Measurements from ENCODE around the gene HMGXB3.
A peak's percentile ranks its signal among the peaks of the same experiment; 100 is the strongest.

Gene HMGXB3

GRCh38 chr5:150075806-150076205 lies 75.3 kb downstream of the HMGXB3 start:
- no peak overlapping the region for H3K9ac ChIP-seq
- H3K4me3 ChIP-seq = no peak overlapping the region
- peaks cover 0 to 100% (median 0%) of the 10 kb centered on the region in 11 experiments; a peak in 2 of 22 replicates for H4K20me1 ChIP-seq
- no peaks in the 10 kb centered on the region for H3K27me3 ChIP-seq
- peaks cover 0 to 100% (median 30%) of the 10 kb centered on the region in 11 experiments; a peak in 12 of 22 replicates for H3K36me3 ChIP-seq
- H3K27ac ChIP-seq = no peak overlapping the region
- TF ChIP-seq Cebpa-rat (IDR thresholded peaks at IDR 0.05) = no peak
- peaks cover 0 to 33% (median 18%) of the 10 kb centered on the region in 11 experiments; a peak in 18 of 22 replicates for H3K9me3 ChIP-seq (replicated peaks in 1 of 11)
- peak overlapping the region in 8 of 11 experiments; percentile 2 to 99 (median 62); a peak in 11 of 22 replicates for H3K4me2 ChIP-seq
- peaks cover 21 to 100% (median 58%) of the 10 kb centered on the region in 10 experiments for H3K4me1 ChIP-seq

DNA sequence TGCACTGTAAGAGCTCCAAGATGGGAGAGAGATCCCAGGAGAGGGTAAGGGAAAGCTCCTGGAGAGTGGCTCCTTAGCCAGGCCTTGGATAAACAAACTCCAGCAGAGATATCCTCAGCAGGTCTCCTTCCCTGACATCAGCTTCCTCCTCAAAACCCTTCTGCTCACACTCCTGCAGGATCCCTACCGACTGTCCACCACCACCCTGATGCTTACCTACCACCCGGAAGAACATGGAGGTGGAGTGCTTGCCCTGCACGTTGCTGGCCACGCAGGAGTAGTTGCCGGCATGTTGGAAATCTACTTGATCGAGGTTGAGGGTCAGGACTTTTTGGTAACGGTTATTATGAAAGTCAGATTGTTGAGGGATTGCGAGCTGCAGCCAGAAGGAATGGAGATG lies 76.5 kb downstream of the HMGXB3 start:
- H4K20me1 ChIP-seq = peaks cover 0 to 95% (median 0%) of the 10 kb centered on the region in 11 experiments; a peak in 2 of 22 replicates
- peak overlapping the region in 7 of 11 experiments; percentile 0 to 99 (median 96); a peak in 8 of 22 replicates for H3K4me2 ChIP-seq
- H3K9ac ChIP-seq = no peak overlapping the region; a peak in 1 of 22 replicates
- H3K27ac ChIP-seq = no peak overlapping the region
- no peak for TF ChIP-seq Cebpa-rat (IDR thresholded peaks at IDR 0.05)
- peaks cover 0 to 33% (median 18%) of the 10 kb centered on the region in 11 experiments; a peak in 18 of 22 replicates for H3K9me3 ChIP-seq (replicated peaks in 1 of 11)
- H3K4me3 ChIP-seq = no peak overlapping the region
- H3K27me3 ChIP-seq = no peaks in the 10 kb centered on the region
- H3K4me1 ChIP-seq = peaks cover 32 to 96% (median 58%) of the 10 kb centered on the region in 10 experiments
- peaks cover 0 to 95% (median 30%) of the 10 kb centered on the region in 11 experiments; a peak in 12 of 22 replicates for H3K36me3 ChIP-seq

- Histone ChIP-seq H3K4me1 (peaks cover 44 to 96% (median 68%) of the 10 kb centered on the region in 10 experiments), H3K4me3 (no peak overlapping the region), H3K9me3 (replicated peaks in 1 of 11) (peaks cover 0 to 28% (median 9%) of the 10 kb centered on the region in 11 experiments; a peak in 18 of 22 replicates), H3K4me2 (peak overlapping the region in 5 of 11 experiments; percentile 92 to 99 (median 96); a peak in 10 of 22 replicates), H3K9ac (peak overlapping the region in 1 of 11 experiments; percentile 73; a peak in 2 of 22 replicates), H3K27me3 (no peaks in the 10 kb centered on the region), H3K36me3 (peaks cover 0 to 84% (median 23%) of the 10 kb centered on the region in 11 experiments; a peak in 12 of 22 replicates), H4K20me1 (peaks cover 0 to 83% (median 0%) of the 10 kb centered on the region in 11 experiments; a peak in 2 of 22 replicates), H3K27ac (peak overlapping the region in 7 of 11 experiments; percentile 9 to 92 (median 30); a peak in 7 of 22 replicates)
- TF ChIP-seq Cebpa-rat (IDR thresholded peaks at IDR 0.05) = no peak
Measured at GRCh38 chr5:150077996-150078801, 77.7 kb downstream of the HMGXB3 start.

DNA sequence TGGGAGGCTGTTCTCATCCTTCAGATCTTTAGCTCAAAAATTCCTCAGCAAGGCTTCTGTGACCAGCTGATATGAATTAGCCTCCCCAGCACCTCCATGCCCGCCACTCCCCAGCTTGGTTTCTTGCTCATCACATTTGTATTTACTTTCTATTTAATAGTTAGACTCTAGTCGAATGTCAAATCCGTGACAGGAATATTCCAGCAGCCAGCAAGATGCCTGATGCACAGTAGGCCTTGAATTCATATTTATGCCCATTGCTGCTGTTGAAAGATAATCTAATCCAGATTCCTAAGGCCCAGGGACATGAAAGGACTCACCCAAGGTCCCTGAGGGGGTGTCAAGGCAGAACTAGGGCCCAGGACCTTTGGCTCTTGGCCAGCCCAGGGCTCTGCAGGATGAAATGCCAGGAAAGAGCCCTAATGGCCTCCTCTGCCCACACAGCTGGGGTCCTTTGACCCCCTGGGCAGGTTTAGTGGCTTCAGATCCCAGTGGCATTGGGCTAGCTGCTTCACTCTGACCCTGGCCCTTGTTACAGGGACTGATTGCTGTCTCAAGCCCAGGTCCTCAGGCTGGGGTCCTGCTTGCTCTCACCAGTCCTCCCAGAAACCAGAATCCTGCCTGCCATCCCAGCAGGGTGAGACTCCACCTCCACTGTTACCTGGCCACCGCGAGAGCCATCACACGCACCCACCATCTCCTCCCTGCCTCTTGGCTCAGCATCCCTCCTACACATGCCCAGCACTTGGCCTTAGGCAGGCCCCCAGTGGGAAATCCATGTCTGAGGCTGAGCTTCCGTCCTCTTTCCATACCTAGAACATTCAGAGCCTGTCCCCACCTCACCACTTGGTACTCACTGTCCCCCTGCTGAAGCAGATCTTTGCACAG lies 78.5 kb downstream of the HMGXB3 start:
- Histone ChIP-seq H3K9ac (peak overlapping the region in 8 of 11 experiments; percentile 11 to 83 (median 32); a peak in 7 of 22 replicates), H3K27ac (peak overlapping the region; percentile 21 to 96 (median 89); a peak in 18 of 22 replicates), H4K20me1 (peaks cover 0 to 75% (median 0%) of the 10 kb centered on the region in 11 experiments; a peak in 2 of 22 replicates)

DNA sequence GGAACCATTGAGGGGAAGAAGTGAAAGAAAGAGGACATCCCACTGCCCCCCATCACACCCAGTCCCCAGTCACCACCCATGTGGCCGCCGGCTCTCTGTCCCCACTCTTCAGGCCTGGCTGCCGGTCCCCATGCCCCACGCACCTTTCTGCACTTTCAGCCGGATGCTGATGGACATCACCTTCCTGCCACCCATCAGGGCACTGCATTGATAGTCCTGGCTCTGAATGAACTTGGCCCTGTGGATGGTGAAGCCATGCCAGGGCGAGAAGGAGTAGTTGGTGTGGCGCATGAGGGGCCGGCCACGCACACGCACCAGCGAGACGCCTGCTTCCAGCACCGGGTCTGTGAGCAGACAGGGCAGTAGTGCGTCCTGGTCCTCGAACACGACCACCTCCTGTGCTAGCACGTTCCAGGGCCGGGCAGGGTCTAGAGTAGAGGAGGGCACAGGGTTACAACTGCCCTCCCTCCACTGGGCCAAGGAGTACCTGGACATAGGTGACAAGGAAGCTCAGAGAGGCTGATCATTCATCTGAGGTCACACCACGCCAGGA lies 79.4 kb downstream of the HMGXB3 start:
- Histone ChIP-seq H3K4me1 (peaks cover 62 to 99% (median 79%) of the 10 kb centered on the region in 10 experiments), H3K4me2 (peak overlapping the region; percentile 80 to 99 (median 95)), H3K4me3 (peak overlapping the region in 1 of 10 experiments; percentile 14; a peak in 1 of 20 replicates), H3K9ac (peak overlapping the region in 9 of 11 experiments; percentile 56 to 86 (median 78); a peak in 10 of 22 replicates), H3K27me3 (no peaks in the 10 kb centered on the region), H4K20me1 (peaks cover 0 to 66% (median 0%) of the 10 kb centered on the region in 11 experiments; a peak in 2 of 22 replicates), H3K9me3 (replicated peaks in 1 of 11) (peaks cover 0 to 10% (median 0%) of the 10 kb centered on the region in 11 experiments; a peak in 6 of 22 replicates), H3K27ac (peak overlapping the region; percentile 73 to 96 (median 89); a peak in 20 of 22 replicates), H3K36me3 (peaks cover 0 to 66% (median 8%) of the 10 kb centered on the region in 11 experiments; a peak in 11 of 22 replicates)
- TF ChIP-seq Cebpa-rat (IDR thresholded peaks at IDR 0.05) = no peak

More for the DNA sequence above, 78.5 kb downstream of the HMGXB3 start:
- Histone ChIP-seq H3K9me3 (replicated peaks in 1 of 11) (peaks cover 0 to 20% (median under 1%) of the 10 kb centered on the region in 11 experiments; a peak in 13 of 22 replicates), H3K4me3 (peak overlapping the region in 1 of 10 experiments; percentile 12; a peak in 2 of 20 replicates), H3K27me3 (no peaks in the 10 kb centered on the region), H3K4me2 (peak overlapping the region; percentile 80 to 99 (median 95)), H3K4me1 (peaks cover 52 to 97% (median 77%) of the 10 kb centered on the region in 10 experiments), H3K36me3 (peaks cover 0 to 75% (median 15%) of the 10 kb centered on the region in 11 experiments; a peak in 12 of 22 replicates)
- no peak for TF ChIP-seq Cebpa-rat (IDR thresholded peaks at IDR 0.05)

DNA sequence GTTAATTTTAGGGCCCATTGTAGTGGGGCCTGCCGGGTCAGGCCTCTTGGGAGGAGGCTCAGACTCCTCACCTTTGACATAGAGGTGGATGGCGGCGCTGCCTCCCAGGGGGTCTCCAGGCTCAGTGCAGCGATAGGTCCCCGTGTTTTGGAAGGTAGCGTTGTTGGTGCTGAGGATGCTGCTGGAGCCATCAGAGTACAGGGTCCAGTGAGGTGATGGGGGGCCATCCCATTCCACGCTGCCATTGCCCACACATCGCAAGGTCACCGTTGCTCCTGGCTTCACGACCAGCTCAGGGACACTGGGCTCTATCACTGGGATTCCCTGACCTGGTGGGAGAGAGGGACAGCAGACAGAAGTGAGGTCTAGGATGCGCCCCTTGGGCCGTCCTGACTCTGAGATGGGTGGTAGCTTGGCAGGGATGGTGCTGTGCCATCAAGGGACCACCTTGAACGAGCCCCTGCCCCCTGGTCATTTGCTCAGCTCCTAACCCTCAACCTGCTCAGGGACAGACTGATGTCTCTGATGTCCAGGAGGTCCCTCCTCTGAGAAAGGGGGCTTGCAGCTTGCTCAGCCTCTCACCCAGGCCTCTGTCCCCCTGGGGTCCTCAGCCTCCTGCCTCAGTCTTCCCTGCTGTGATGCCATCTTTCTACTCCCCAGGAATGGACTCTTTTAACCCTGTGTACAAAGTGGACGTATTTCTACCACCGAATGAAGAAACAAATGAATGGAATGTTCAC lies 80.3 kb downstream of the HMGXB3 start:
- Histone ChIP-seq H3K9ac (peak overlapping the region; percentile 56 to 86 (median 77); a peak in 21 of 22 replicates), H3K27me3 (no peaks in the 10 kb centered on the region), H4K20me1 (peaks cover 0 to 57% (median 0%) of the 10 kb centered on the region in 11 experiments; a peak in 2 of 22 replicates), H3K4me2 (peak overlapping the region; percentile 80 to 99 (median 95)), H3K36me3 (peaks cover 0 to 57% (median 8%) of the 10 kb centered on the region in 11 experiments; a peak in 11 of 22 replicates), H3K9me3 (replicated peaks in 1 of 11) (peaks cover 0 to 2% (median 0%) of the 10 kb centered on the region in 11 experiments; a peak in 2 of 22 replicates), H3K4me1 (peaks cover 69 to 99% (median 79%) of the 10 kb centered on the region in 10 experiments), H3K27ac (peak overlapping the region; percentile 73 to 96 (median 89); a peak in 21 of 22 replicates), H3K4me3 (peak overlapping the region in 5 of 10 experiments; percentile 9 to 75 (median 28); a peak in 6 of 20 replicates)
- TF ChIP-seq Cebpa-rat (IDR thresholded peaks at IDR 0.05) = no peak

All from BLaER1 treated with 17β-estradiol and CSF1 and Interleukin-3, amounts not matched to agents 10 nM and 100 nM (cell line).